ENCODE results near the gene DLG2. TPM values are rescaled to one million over a fixed set of nuclear protein-coding genes. Genes with fewer than 3 reads are reported as not detected.

Gene DLG2
- total RNA-seq, 4 donors from 2014 or later: 2.9 to 30.2 (median 22.6) TPM

GRCh38 chr11:84333221-84333620, 1293.9 kb downstream of the DLG2 start:
- no peak for TF ChIP-seq POLR2A (IDR thresholded peaks at IDR 0.05)
- TF ChIP-seq CTCF (IDR thresholded peaks at IDR 0.05): no peak
- Histone ChIP-seq H3K27ac (no peak overlapping the region), H3K4me3 (no peak overlapping the region), H3K27me3 (no peaks in the 10 kb centered on the region), H3K36me3 (no peaks in the 10 kb centered on the region), H3K4me1 (no peaks in the 10 kb centered on the region), H3K9me3 (no peaks in the 10 kb centered on the region)
- DNase-seq: no peak
- intact Hi-C loops (cut with DNase I; ENCODE audit: low total_unique reads): no loop called here

- Histone ChIP-seq H3K4me1 (no peaks in the 10 kb centered on the region), H3K27ac (no peak overlapping the region), H3K9me3 (no peaks in the 10 kb centered on the region), H3K4me3 (no peak overlapping the region), H3K27me3 (no peaks in the 10 kb centered on the region), H3K36me3 (no peaks in the 10 kb centered on the region)
- DNase-seq: no peak
- intact Hi-C loops (cut with DNase I; ENCODE audit: low total_unique reads): no loop called here
- TF ChIP-seq CTCF (IDR thresholded peaks at IDR 0.05) (no peak), POLR2A (IDR thresholded peaks at IDR 0.05) (no peak)
These were observed 1304.9 kb downstream of the DLG2 start for GRCh38 chr11:84322211-84322610.

- H3K4me3 ChIP-seq: no peak overlapping the region
- no peaks in the 10 kb centered on the region for H3K9me3 ChIP-seq
- H3K27ac ChIP-seq: no peak overlapping the region
- H3K36me3 ChIP-seq: no peaks in the 10 kb centered on the region
- no peaks in the 10 kb centered on the region for H3K27me3 ChIP-seq
- TF ChIP-seq POLR2A (IDR thresholded peaks at IDR 0.05) (no peak), CTCF (IDR thresholded peaks at IDR 0.05) (no peak)
- DNase-seq: no peak
- intact Hi-C loops (cut with DNase I; ENCODE audit: low total_unique reads): no loop called here
- no peaks in the 10 kb centered on the region for H3K4me1 ChIP-seq
These were observed 1307.3 kb downstream of the DLG2 start for GRCh38 chr11:84319863-84320262.

GRCh38 chr11:84316866-84317555, 1310.1 kb downstream of the DLG2 start:
- Histone ChIP-seq H3K4me3 (peak overlapping the region in 1 of 2 donors; percentile 30), H3K27ac (no peak overlapping the region), H3K36me3 (no peaks in the 10 kb centered on the region), H3K9me3 (no peaks in the 10 kb centered on the region), H3K4me1 (no peaks in the 10 kb centered on the region), H3K27me3 (no peaks in the 10 kb centered on the region)
- intact Hi-C loops (cut with DNase I; ENCODE audit: low total_unique reads): no loop called here
- TF ChIP-seq CTCF (IDR thresholded peaks at IDR 0.05): no peak
- TF ChIP-seq POLR2A (IDR thresholded peaks at IDR 0.05): no peak
- peak in 1 of 2 donors; percentile 16 for DNase-seq

GRCh38 chr11:84313830-84314359, 1313.2 kb downstream of the DLG2 start:
- intact Hi-C loops (cut with DNase I; ENCODE audit: low total_unique reads): no loop called here
- Histone ChIP-seq H3K4me3 (no peak overlapping the region), H3K27ac (no peak overlapping the region), H3K4me1 (no peaks in the 10 kb centered on the region), H3K27me3 (no peaks in the 10 kb centered on the region), H3K9me3 (no peaks in the 10 kb centered on the region), H3K36me3 (no peaks in the 10 kb centered on the region)
- DNase-seq: no peak
- no peak for TF ChIP-seq POLR2A (IDR thresholded peaks at IDR 0.05)
- TF ChIP-seq CTCF (IDR thresholded peaks at IDR 0.05): no peak

Measured in uterus (tissue), 4 donors.